Measurements from ENCODE around the gene CNGA2. TPM values are rescaled to one million over a fixed set of nuclear protein-coding genes. Genes with fewer than 3 reads are reported as not detected.
A peak's percentile ranks its signal among the peaks of the same experiment; 100 is the strongest.

The CNGA2 gene
- total RNA-seq, 1 donor from 2014 or later: not detected

GRCh38 chrX:151702741-151703340 is 31.7 kb upstream of the CNGA2 start:
- Mint-ChIP-seq H3K4me3 (ENCODE audit: unreplicated experiment) (no peak overlapping the region), H3K4me1 (ENCODE audit: low read depth, unreplicated experiment) (peaks cover 15% of the 10 kb centered on the region), H3K9me3 (ENCODE audit: unreplicated experiment) (no peaks in the 10 kb centered on the region), H3K27ac (ENCODE audit: unreplicated experiment) (no peak overlapping the region), H3K27me3 (ENCODE audit: low read depth, unreplicated experiment) (peaks cover 5% of the 10 kb centered on the region), H3K36me3 (ENCODE audit: low read depth, unreplicated experiment) (no peaks in the 10 kb centered on the region)
- FAIRE-seq: no peak
- Histone ChIP-seq H3K27me3 (ENCODE audit: insufficient read depth, low read length) (no peaks in the 10 kb centered on the region), H3K4me3 (ENCODE audit: insufficient read depth, low read depth, low read length) (no peak overlapping the region), H3K9ac (ENCODE audit: low read length) (no peak overlapping the region), H3K79me2 (ENCODE audit: insufficient read depth, low read length) (no peaks in the 10 kb centered on the region), H3K9me3 (ENCODE audit: insufficient read depth, low read depth, low read length) (no peaks in the 10 kb centered on the region), H3K4me2 (ENCODE audit: low read length) (no peak overlapping the region), H3K36me3 (ENCODE audit: insufficient read depth, low read length) (no peaks in the 10 kb centered on the region), H2AFZ (ENCODE audit: low read depth, low read length) (no peak overlapping the region), H3K4me1 (ENCODE audit: insufficient read depth, low read length) (no peaks in the 10 kb centered on the region), H4K20me1 (ENCODE audit: insufficient read depth, low read length) (no peaks in the 10 kb centered on the region), H3K27ac (ENCODE audit: low read depth, low read length) (no peak overlapping the region)
- DNase-seq (ENCODE audit: low read depth): no peak
- TF ChIP-seq CTCF (IDR thresholded peaks at IDR 0.05; ENCODE audit: insufficient read depth, low read depth, low read length): no peak

DNA sequence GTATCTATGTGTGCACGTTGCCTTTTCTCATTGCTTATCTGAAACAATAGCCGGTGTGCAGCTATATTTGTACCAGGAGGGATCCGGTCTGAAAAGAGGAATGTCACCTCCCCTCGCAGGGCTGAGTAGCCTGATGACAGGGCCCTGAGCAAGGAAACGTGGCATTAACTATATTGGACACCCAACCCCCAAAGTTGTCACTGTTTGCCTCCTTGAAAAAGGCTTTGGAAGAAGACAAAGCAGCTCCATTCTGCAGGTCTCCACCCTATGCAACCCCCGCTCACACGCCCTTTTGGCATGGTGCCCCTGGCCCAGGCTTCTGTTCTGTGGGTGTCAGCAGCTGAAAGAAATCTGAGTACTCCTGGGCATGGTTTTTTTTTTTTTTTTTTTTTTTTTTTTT is 31.1 kb upstream of the CNGA2 start:
- no peak overlapping the region for H3K4me3 ChIP-seq (ENCODE audit: insufficient read depth, low read depth, low read length)
- no peaks in the 10 kb centered on the region for H3K9me3 Mint-ChIP-seq (ENCODE audit: unreplicated experiment)
- no peak overlapping the region for H3K4me2 ChIP-seq (ENCODE audit: low read length)
- no peak overlapping the region for H2AFZ ChIP-seq (ENCODE audit: low read depth, low read length)
- H3K27ac Mint-ChIP-seq (ENCODE audit: unreplicated experiment): no peak overlapping the region
- no peaks in the 10 kb centered on the region for H3K4me1 ChIP-seq (ENCODE audit: insufficient read depth, low read length)
- no peak overlapping the region for H3K4me3 Mint-ChIP-seq (ENCODE audit: unreplicated experiment)
- FAIRE-seq (no peak), DNase-seq (ENCODE audit: low read depth) (peak; percentile 21)
- H3K36me3 Mint-ChIP-seq (ENCODE audit: low read depth, unreplicated experiment): no peaks in the 10 kb centered on the region
- H3K27ac ChIP-seq (ENCODE audit: low read depth, low read length): no peak overlapping the region
- no peaks in the 10 kb centered on the region for H3K79me2 ChIP-seq (ENCODE audit: insufficient read depth, low read length)
- no peaks in the 10 kb centered on the region for H3K9me3 ChIP-seq (ENCODE audit: insufficient read depth, low read depth, low read length)
- no peak overlapping the region for H3K9ac ChIP-seq (ENCODE audit: low read length)
- H4K20me1 ChIP-seq (ENCODE audit: insufficient read depth, low read length): no peaks in the 10 kb centered on the region
- peaks cover 15% of the 10 kb centered on the region for H3K4me1 Mint-ChIP-seq (ENCODE audit: low read depth, unreplicated experiment)
- no peaks in the 10 kb centered on the region for H3K36me3 ChIP-seq (ENCODE audit: insufficient read depth, low read length)
- peaks cover 5% of the 10 kb centered on the region for H3K27me3 Mint-ChIP-seq (ENCODE audit: low read depth, unreplicated experiment)
- TF ChIP-seq CTCF (IDR thresholded peaks at IDR 0.05; ENCODE audit: insufficient read depth, low read depth, low read length): no peak
- TF ChIP-seq EZH2 (IDR thresholded peaks at IDR 0.05; ENCODE audit: insufficient read depth, low read length): no peak
- H3K27me3 ChIP-seq (ENCODE audit: insufficient read depth, low read length): no peaks in the 10 kb centered on the region

GRCh38 chrX:151704041-151704663 is 30.4 kb upstream of the CNGA2 start:
- no peaks in the 10 kb centered on the region for H3K36me3 ChIP-seq (ENCODE audit: insufficient read depth, low read length)
- Mint-ChIP-seq H3K4me1 (ENCODE audit: low read depth, unreplicated experiment) (peaks cover 15% of the 10 kb centered on the region), H3K36me3 (ENCODE audit: low read depth, unreplicated experiment) (no peaks in the 10 kb centered on the region), H3K9me3 (ENCODE audit: unreplicated experiment) (no peaks in the 10 kb centered on the region), H3K27me3 (ENCODE audit: low read depth, unreplicated experiment) (peaks cover 5% of the 10 kb centered on the region), H3K27ac (ENCODE audit: unreplicated experiment) (no peak overlapping the region), H3K4me3 (ENCODE audit: unreplicated experiment) (no peak overlapping the region)
- DNase-seq (ENCODE audit: low read depth) (no peak), FAIRE-seq (no peak)
- H3K4me2 ChIP-seq (ENCODE audit: low read length): no peak overlapping the region
- H3K9ac ChIP-seq (ENCODE audit: low read length): no peak overlapping the region
- TF ChIP-seq EZH2 (IDR thresholded peaks at IDR 0.05; ENCODE audit: insufficient read depth, low read length) (no peak), CTCF (IDR thresholded peaks at IDR 0.05; ENCODE audit: insufficient read depth, low read depth, low read length) (no peak)
- no peak overlapping the region for H2AFZ ChIP-seq (ENCODE audit: low read depth, low read length)
- no peaks in the 10 kb centered on the region for H3K4me1 ChIP-seq (ENCODE audit: insufficient read depth, low read length)
- no peaks in the 10 kb centered on the region for H3K9me3 ChIP-seq (ENCODE audit: insufficient read depth, low read depth, low read length)
- H3K4me3 ChIP-seq (ENCODE audit: insufficient read depth, low read depth, low read length): no peak overlapping the region
- no peaks in the 10 kb centered on the region for H4K20me1 ChIP-seq (ENCODE audit: insufficient read depth, low read length)
- no peaks in the 10 kb centered on the region for H3K27me3 ChIP-seq (ENCODE audit: insufficient read depth, low read length)
- H3K79me2 ChIP-seq (ENCODE audit: insufficient read depth, low read length): no peaks in the 10 kb centered on the region
- H3K27ac ChIP-seq (ENCODE audit: low read depth, low read length): no peak overlapping the region

Data from astrocyte (in vitro differentiated cells and primary cell).